HEK293 (cell line): ENCODE measurements around the gene ACR.

Experiments used
- KLF1 ChIP-seq: fragments of 450-650 bp; formaldehyde crosslinking; IDR thresholded peaks from 2 replicates; pipeline ENCODE4 v1.5.1; 2016; ENCODE audit warnings: missing biosample characterization, missing genetic modification characterization
- TCF7L2 ChIP-seq: IDR thresholded peaks from 2 replicates; pipeline ENCODE4 v1.6.1; 2011; ENCODE audit warnings: low read depth, mild to moderate bottlenecking, inconsistent platforms, low read length, moderate library complexity, borderline replicate concordance
- YY1 ChIP-seq: fragments of 450-650 bp; formaldehyde crosslinking; IDR thresholded peaks from 2 replicates; pipeline ENCODE4 v1.5.1; 2018; ENCODE audit warnings: missing biosample characterization, missing genetic modification characterization
- ZNF133 ChIP-seq: fragments of 450-650 bp; formaldehyde crosslinking; IDR thresholded peaks from 2 replicates; pipeline ENCODE4 v1.5.1; 2016; ENCODE audit warnings: missing biosample characterization, missing genetic modification characterization
- ZNF138 ChIP-seq: fragments of 450-650 bp; formaldehyde crosslinking; IDR thresholded peaks from 2 replicates; pipeline ENCODE4 v1.5.1; 2016; ENCODE audit warnings: missing biosample characterization, missing genetic modification characterization, borderline replicate concordance
- ZNF335 ChIP-seq: fragments of 450-650 bp; formaldehyde crosslinking; conservative IDR thresholded peaks from 2 replicates; pipeline ENCODE4 v1.5.1; 2016; ENCODE audit warnings: missing biosample characterization, missing genetic modification characterization
- ZNF510 ChIP-seq: fragments of 450-650 bp; formaldehyde crosslinking; IDR thresholded peaks from 2 replicates; pipeline ENCODE4 v1.5.1; 2018; ENCODE audit warnings: mild to moderate bottlenecking, missing genetic modification characterization, missing biosample characterization; ENCODE audit not compliant: insufficient replicate concordance
- TF ChIP-seq, protein P1 (sequence below): fragments of 450-650 bp; formaldehyde crosslinking; IDR thresholded peaks from 2 replicates; pipeline ENCODE4 v1.5.1; 2016; ENCODE audit warnings: missing biosample characterization, missing genetic modification characterization, borderline replicate concordance
- TF ChIP-seq, protein P2 (sequence below): fragments of 450-650 bp; formaldehyde crosslinking; IDR thresholded peaks from 2 replicates; pipeline ENCODE4 v1.5.1; 2016; ENCODE audit warnings: missing biosample characterization, missing genetic modification characterization
- TF ChIP-seq, protein P3 (sequence below): fragments of 450-650 bp; formaldehyde crosslinking; IDR thresholded peaks from 2 replicates; pipeline ENCODE4 v1.5.1; 2016; ENCODE audit warnings: missing biosample characterization, missing genetic modification characterization, low read depth
- TF ChIP-seq, protein P4 (sequence below): fragments of 450-650 bp; formaldehyde crosslinking; IDR thresholded peaks from 2 replicates; pipeline ENCODE4 v1.5.1; 2016; ENCODE audit warnings: missing biosample characterization, missing genetic modification characterization
- TF ChIP-seq, protein P5 (sequence below): fragments of 450-650 bp; formaldehyde crosslinking; IDR thresholded peaks from 2 replicates; pipeline ENCODE4 v1.5.1; 2016; ENCODE audit warnings: missing biosample characterization, missing genetic modification characterization
- TF ChIP-seq, protein P6 (sequence below): fragments of 450-650 bp; formaldehyde crosslinking; IDR thresholded peaks from 2 replicates; pipeline ENCODE4 v1.5.1; 2016; ENCODE audit warnings: missing biosample characterization, missing genetic modification characterization

DNA sequence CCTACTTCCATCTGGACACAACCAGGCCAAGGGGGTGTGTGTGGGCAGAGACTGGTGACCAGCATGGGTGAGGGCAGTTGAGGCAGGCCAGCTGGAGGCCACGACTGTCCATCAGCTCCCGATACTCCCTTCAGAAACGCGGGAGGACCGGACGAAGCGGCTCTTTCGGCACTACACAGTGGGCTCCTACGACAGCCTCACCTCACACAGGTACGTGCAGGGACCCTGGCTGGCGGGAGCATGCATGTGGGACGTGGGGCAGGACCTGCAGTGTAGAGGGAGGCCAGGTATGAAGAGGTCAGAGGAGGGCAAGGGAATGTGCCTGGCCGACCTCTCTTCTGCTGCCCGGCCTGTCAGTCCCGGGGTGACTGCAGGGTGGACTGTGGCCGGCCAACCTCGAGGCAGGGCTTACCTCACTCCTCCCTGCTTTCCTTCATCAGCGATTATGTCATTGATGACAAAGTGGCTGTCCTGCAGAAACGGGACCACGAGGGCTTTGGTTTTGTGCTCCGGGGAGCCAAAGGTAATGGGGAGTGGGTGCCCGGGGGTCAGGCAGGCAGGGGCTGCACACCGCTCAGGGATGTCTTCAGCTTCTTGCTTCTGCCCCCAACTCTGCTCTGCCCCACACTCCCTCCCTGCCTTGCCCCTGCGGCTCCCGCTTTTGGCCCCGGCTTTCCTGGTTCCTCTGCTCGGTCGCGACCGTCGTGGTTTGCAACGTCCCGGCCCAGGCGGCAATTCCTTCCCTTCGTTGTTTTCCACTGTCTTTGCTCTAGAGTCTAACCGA, 34.1 kb upstream of the ACR start:
- TF ChIP-seq, protein P1, sequence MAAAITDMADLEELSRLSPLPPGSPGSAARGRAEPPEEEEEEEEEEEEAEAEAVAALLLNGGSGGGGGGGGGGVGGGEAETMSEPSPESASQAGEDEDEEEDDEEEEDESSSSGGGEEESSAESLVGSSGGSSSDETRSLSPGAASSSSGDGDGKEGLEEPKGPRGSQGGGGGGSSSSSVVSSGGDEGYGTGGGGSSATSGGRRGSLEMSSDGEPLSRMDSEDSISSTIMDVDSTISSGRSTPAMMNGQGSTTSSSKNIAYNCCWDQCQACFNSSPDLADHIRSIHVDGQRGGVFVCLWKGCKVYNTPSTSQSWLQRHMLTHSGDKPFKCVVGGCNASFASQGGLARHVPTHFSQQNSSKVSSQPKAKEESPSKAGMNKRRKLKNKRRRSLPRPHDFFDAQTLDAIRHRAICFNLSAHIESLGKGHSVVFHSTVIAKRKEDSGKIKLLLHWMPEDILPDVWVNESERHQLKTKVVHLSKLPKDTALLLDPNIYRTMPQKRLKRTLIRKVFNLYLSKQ, result no peak
- TF ChIP-seq, protein P2, sequence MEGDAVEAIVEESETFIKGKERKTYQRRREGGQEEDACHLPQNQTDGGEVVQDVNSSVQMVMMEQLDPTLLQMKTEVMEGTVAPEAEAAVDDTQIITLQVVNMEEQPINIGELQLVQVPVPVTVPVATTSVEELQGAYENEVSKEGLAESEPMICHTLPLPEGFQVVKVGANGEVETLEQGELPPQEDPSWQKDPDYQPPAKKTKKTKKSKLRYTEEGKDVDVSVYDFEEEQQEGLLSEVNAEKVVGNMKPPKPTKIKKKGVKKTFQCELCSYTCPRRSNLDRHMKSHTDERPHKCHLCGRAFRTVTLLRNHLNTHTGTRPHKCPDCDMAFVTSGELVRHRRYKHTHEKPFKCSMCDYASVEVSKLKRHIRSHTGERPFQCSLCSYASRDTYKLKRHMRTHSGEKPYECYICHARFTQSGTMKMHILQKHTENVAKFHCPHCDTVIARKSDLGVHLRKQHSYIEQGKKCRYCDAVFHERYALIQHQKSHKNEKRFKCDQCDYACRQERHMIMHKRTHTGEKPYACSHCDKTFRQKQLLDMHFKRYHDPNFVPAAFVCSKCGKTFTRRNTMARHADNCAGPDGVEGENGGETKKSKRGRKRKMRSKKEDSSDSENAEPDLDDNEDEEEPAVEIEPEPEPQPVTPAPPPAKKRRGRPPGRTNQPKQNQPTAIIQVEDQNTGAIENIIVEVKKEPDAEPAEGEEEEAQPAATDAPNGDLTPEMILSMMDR (tag by site-specific recombination), result no peak
- TF ChIP-seq, protein P3, sequence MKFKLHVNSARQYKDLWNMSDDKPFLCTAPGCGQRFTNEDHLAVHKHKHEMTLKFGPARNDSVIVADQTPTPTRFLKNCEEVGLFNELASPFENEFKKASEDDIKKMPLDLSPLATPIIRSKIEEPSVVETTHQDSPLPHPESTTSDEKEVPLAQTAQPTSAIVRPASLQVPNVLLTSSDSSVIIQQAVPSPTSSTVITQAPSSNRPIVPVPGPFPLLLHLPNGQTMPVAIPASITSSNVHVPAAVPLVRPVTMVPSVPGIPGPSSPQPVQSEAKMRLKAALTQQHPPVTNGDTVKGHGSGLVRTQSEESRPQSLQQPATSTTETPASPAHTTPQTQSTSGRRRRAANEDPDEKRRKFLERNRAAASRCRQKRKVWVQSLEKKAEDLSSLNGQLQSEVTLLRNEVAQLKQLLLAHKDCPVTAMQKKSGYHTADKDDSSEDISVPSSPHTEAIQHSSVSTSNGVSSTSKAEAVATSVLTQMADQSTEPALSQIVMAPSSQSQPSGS, result no peak
- no peak for TF ChIP-seq TCF7L2
- TF ChIP-seq ZNF510 (tag by site-specific recombination), result no peak
- TF ChIP-seq KLF1 (tag by site-specific recombination), result no peak
- TF ChIP-seq, protein P4, sequence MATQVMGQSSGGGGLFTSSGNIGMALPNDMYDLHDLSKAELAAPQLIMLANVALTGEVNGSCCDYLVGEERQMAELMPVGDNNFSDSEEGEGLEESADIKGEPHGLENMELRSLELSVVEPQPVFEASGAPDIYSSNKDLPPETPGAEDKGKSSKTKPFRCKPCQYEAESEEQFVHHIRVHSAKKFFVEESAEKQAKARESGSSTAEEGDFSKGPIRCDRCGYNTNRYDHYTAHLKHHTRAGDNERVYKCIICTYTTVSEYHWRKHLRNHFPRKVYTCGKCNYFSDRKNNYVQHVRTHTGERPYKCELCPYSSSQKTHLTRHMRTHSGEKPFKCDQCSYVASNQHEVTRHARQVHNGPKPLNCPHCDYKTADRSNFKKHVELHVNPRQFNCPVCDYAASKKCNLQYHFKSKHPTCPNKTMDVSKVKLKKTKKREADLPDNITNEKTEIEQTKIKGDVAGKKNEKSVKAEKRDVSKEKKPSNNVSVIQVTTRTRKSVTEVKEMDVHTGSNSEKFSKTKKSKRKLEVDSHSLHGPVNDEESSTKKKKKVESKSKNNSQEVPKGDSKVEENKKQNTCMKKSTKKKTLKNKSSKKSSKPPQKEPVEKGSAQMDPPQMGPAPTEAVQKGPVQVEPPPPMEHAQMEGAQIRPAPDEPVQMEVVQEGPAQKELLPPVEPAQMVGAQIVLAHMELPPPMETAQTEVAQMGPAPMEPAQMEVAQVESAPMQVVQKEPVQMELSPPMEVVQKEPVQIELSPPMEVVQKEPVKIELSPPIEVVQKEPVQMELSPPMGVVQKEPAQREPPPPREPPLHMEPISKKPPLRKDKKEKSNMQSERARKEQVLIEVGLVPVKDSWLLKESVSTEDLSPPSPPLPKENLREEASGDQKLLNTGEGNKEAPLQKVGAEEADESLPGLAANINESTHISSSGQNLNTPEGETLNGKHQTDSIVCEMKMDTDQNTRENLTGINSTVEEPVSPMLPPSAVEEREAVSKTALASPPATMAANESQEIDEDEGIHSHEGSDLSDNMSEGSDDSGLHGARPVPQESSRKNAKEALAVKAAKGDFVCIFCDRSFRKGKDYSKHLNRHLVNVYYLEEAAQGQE (tag by site-specific recombination), result no peak
- TF ChIP-seq ZNF138, result no peak
- TF ChIP-seq, protein P5, sequence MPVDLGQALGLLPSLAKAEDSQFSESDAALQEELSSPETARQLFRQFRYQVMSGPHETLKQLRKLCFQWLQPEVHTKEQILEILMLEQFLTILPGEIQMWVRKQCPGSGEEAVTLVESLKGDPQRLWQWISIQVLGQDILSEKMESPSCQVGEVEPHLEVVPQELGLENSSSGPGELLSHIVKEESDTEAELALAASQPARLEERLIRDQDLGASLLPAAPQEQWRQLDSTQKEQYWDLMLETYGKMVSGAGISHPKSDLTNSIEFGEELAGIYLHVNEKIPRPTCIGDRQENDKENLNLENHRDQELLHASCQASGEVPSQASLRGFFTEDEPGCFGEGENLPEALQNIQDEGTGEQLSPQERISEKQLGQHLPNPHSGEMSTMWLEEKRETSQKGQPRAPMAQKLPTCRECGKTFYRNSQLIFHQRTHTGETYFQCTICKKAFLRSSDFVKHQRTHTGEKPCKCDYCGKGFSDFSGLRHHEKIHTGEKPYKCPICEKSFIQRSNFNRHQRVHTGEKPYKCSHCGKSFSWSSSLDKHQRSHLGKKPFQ, result no peak
- no peak for TF ChIP-seq ZNF335 (tag by site-specific recombination)
- no peak for TF ChIP-seq ZNF133 (tag by site-specific recombination)
- TF ChIP-seq YY1 (tag by site-specific recombination), result no peak
- TF ChIP-seq, protein P6, sequence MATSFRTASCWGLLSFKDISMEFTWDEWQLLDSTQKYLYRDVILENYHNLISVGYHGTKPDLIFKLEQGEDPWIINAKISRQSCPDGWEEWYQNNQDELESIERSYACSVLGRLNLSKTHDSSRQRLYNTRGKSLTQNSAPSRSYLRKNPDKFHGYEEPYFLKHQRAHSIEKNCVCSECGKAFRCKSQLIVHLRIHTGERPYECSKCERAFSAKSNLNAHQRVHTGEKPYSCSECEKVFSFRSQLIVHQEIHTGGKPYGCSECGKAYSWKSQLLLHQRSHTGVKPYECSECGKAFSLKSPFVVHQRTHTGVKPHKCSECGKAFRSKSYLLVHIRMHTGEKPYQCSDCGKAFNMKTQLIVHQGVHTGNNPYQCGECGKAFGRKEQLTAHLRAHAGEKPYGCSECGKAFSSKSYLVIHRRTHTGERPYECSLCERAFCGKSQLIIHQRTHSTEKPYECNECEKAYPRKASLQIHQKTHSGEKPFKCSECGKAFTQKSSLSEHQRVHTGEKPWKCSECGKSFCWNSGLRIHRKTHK (tag by site-specific recombination), result no peak
